ENCODE data around the gene MAML2. TPM values are rescaled to one million over a fixed set of nuclear protein-coding genes. Genes with fewer than 3 reads are reported as not detected.

Gene MAML2
- total RNA-seq, 1 experiment from 2014 or later, result 2.7 TPM

- H3K4me2 ChIP-seq (ENCODE audit: insufficient read depth, insufficient read length, low read length), result no peak overlapping the region
- no peaks in the 10 kb centered on the region for H3K27me3 ChIP-seq (ENCODE audit: insufficient read depth, low read length)
- no peak overlapping the region for H3K14ac ChIP-seq (ENCODE audit: insufficient read depth, low read length)
- no peak overlapping the region for H3K4ac ChIP-seq (ENCODE audit: low read depth, low read length)
- Mint-ChIP-seq H3K4me3 (no peak overlapping the region), H3K27ac (no peak overlapping the region), H3K36me3 (ENCODE audit: insufficient read depth in 1 of 3, low read depth in 3 of 3) (no peaks in the 10 kb centered on the region), H3K27me3 (ENCODE audit: low read depth) (no peaks in the 10 kb centered on the region), H3K9me3 (no peaks in the 10 kb centered on the region), H3K4me1 (peaks cover 15 to 21% of the 10 kb centered on the region in 2 experiments)
- no CpG with 5 or more reads among the region's 4 CpGs for WGBS (ENCODE audit: extremely low coverage, insufficient read length, low lambda C conversion rate)
- no peak overlapping the region for H3K9ac ChIP-seq (ENCODE audit: extremely low read depth, insufficient read length, low read length)
- H2AFZ ChIP-seq (ENCODE audit: low read length), result no peak overlapping the region
- no peak overlapping the region for H4K8ac ChIP-seq (replicated peaks; ENCODE audit: insufficient read length, low read depth, low read length)
- no peak overlapping the region for H2BK5ac ChIP-seq (ENCODE audit: insufficient read length, low read length)
- no peak overlapping the region for H3K27ac ChIP-seq (ENCODE audit: insufficient read length, low read depth, low read length)
- H2AK5ac ChIP-seq (ENCODE audit: insufficient read length, low read length), result no peak overlapping the region
- H3K23ac ChIP-seq (ENCODE audit: insufficient read length, low read depth, low read length), result no peak overlapping the region
- no peak overlapping the region for H2BK120ac ChIP-seq (ENCODE audit: low read depth, low read length, poor library complexity, severe bottlenecking)
- H3K79me2 ChIP-seq (ENCODE audit: insufficient read depth, low read length), result no peaks in the 10 kb centered on the region
- no peak overlapping the region for H4K5ac ChIP-seq (ENCODE audit: insufficient read length, low read depth, low read length)
- H3K18ac ChIP-seq (ENCODE audit: insufficient read length, low read depth, low read length), result no peak overlapping the region
- H4K91ac ChIP-seq (ENCODE audit: insufficient read length, low read depth, low read length), result no peak overlapping the region
- peaks cover 17% of the 10 kb centered on the region; the same call in 1 of the 2 replicates for H3K4me1 ChIP-seq (ENCODE audit: insufficient read depth, low read length)
- no peaks in the 10 kb centered on the region for H3K23me2 ChIP-seq (ENCODE audit: insufficient read length, low read depth, low read length, poor library complexity, severe bottlenecking)
- H3K56ac ChIP-seq (ENCODE audit: insufficient read length, low read depth, low read length), result no peak overlapping the region
- H3K9me3 ChIP-seq (ENCODE audit: control insufficient read depth, low read depth, low read length), result no peaks in the 10 kb centered on the region
- no peaks in the 10 kb centered on the region for H3K79me1 ChIP-seq (ENCODE audit: insufficient read depth, low read depth, low read length, poor library complexity, severe bottlenecking)
- no peak overlapping the region for H2BK12ac ChIP-seq (ENCODE audit: insufficient read length, low read depth, low read length)
- H2BK15ac ChIP-seq (ENCODE audit: low read depth, low read length), result no peak overlapping the region
- H3T11ph ChIP-seq (ENCODE audit: low read length), result no peak overlapping the region
- no peak overlapping the region for H2BK20ac ChIP-seq (ENCODE audit: low read depth, low read length, poor library complexity, severe bottlenecking)
- H4K20me1 ChIP-seq (ENCODE audit: control insufficient read depth, insufficient read depth, insufficient read length), result no peaks in the 10 kb centered on the region
- DNase-seq, result no peak
- no peak for TF ChIP-seq CTCF (conservative IDR thresholded peaks at IDR 0.05)
Measured at GRCh38 chr11:96081561-96081960, 261.4 kb downstream of the MAML2 start.
